Measurements from ENCODE around the gene TM7SF3.

DNA sequence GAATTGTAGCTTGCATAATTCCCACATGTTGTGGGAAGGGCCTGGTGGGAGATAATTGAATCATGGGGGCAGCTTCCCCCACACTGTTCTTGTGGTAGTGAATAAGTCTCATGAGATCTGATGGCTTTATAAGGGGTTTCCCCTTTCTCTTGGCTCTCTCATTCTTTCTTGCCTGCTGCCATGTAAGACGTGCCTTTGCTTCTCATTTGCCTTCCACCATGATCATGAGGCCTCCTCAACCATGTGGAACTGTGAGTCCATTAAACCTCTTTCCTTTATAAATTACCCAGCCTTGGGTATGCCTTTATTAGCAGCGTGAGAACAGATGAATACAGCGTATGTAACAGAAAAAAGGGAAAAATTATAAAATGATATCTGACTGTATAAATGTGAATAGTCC, 47.1 kb upstream of the TM7SF3 start:
- TF ChIP-seq, protein P1, sequence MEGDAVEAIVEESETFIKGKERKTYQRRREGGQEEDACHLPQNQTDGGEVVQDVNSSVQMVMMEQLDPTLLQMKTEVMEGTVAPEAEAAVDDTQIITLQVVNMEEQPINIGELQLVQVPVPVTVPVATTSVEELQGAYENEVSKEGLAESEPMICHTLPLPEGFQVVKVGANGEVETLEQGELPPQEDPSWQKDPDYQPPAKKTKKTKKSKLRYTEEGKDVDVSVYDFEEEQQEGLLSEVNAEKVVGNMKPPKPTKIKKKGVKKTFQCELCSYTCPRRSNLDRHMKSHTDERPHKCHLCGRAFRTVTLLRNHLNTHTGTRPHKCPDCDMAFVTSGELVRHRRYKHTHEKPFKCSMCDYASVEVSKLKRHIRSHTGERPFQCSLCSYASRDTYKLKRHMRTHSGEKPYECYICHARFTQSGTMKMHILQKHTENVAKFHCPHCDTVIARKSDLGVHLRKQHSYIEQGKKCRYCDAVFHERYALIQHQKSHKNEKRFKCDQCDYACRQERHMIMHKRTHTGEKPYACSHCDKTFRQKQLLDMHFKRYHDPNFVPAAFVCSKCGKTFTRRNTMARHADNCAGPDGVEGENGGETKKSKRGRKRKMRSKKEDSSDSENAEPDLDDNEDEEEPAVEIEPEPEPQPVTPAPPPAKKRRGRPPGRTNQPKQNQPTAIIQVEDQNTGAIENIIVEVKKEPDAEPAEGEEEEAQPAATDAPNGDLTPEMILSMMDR (IDR thresholded peaks at IDR 0.05), result no peak
- TF ChIP-seq EZH2phosphoT487 (IDR thresholded peaks at IDR 0.05) (no peak), EZH2 (IDR thresholded peaks at IDR 0.05) (no peak)
